HG03521 (cell line): ENCODE measurements around the gene TPCN1.

ENCODE experiments used
- ATAC-seq: cut with Tn5 transposase; IDR thresholded peaks from one replicate; pipeline ENCODE4 v1.9.1; 2021; ENCODE audit warnings: mild to moderate bottlenecking, moderate library complexity; ENCODE audit not compliant: unreplicated experiment

The TPCN1 gene

GRCh38 chr12:113278633-113279032, 57.4 kb downstream of the TPCN1 start:
- no peak for ATAC-seq

DNA sequence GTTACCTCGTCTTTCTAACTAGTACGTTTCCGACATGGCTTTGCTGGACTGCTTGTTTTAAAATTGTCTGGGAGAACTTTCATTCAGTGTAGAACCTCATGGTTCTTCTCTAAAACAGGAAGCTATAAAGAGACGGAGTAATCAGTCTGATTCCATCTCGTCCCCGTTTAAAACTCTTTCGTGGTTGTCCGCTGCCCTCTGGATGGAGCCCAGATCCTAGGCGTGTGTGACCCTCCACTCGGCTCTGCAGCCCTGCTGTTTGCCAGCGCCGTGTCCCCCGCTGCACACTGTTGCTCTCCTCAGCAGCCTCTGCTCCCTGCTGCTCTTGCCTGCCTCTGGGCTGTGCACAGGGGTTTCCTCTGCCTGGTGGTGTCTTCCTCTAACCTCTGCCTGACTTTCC, 63.5 kb downstream of the TPCN1 start:
- ATAC-seq: no peak

DNA sequence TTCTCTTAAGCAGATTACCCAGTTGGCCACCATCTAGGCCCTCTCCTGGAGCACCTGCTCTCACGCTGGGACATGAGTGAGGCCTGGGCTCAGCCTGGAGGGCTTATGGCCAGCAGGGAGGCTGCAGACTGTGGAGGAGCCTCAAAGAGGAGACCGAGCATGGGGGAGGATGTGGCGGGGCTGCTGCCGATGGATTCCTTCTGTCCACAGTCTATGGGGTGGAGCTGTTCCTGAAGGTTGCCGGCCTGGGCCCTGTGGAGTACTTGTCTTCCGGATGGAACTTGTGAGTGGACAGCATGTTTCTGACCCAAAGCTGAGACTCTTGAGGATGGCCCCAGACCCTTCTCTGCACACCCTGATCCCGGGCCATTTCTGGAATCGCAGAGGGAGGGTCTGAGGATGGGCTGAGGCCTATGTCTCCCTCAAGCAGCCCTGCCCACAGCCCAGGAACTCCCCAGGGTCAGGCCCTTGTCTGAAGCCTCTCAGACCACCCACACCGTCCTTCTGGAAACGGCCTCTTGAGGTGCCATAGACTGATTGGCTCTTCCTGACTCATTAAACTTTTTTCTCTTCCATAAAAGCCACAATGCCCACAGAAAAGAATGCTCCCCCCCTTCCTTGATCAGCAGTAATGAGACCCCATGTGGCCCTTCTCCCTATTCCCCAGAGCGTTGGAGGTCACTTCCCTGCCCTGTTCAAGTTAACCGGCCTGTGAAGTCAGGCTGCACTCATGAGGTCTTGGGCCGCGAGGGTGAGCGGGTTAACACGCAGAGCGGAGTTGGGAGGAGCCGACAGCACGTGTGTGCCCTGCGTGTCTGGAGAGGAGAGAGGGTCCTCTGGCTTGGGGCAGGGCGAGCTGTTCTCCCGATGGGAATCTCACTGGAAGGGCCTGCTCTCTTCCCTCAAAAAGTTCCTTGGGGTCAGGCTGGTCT, 64.7 kb downstream of the TPCN1 start:
- ATAC-seq: no peak

DNA sequence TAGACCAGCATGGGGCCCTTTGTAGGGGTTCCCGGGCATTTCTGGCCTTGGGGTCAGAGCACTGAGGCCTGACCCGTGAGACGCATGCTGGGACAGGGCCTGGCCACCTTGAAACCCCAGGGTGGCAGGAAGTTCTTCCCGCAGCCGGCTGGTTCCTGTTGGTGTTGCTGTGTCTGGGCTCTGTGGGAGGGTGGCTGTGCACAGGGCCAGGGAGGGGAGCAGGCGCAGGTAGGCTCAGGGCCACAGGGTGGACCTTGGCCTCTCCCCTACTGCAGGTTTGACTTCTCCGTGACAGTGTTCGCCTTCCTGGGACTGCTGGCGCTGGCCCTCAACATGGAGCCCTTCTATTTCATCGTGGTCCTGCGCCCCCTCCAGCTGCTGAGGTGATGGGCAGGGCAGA, 65.4 kb downstream of the TPCN1 start:
- no peak for ATAC-seq

DNA sequence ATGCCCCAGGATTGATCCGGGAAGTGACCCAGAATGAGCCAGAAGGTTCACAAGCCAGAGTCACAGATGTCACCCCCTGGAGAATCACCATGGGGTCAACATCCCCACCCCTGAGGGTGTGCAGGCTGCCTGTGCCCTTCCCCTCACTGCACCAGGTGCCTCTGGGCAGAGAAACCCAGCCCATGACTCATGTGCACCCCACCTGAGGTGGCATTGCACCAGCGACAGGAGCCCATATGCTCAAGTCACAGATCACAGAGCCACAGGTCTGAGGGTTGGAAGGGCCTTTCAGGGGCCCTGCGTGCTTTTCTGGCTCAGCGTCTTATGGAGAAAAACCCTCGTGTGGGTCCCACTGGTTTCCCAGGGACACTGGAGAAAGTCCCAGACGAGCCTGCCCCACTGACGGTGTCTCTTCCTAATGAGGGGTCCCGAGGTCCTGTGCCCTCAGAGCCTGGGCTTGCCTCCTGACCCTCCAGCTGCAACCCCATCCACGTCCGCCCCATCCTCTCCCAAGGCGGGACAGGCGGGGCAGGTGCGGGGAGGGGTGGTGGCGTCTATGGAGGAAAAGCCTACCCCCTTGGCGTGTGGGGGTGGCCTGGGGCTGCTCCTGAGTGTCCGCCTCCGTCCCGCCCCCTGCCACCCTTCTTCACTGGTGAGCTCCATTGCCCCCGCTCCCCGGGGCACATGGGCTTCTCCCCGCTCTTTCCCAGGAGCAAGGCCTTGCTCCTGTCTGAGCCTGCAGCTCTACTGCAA, 66.1 kb downstream of the TPCN1 start:
- ATAC-seq: no peak

DNA sequence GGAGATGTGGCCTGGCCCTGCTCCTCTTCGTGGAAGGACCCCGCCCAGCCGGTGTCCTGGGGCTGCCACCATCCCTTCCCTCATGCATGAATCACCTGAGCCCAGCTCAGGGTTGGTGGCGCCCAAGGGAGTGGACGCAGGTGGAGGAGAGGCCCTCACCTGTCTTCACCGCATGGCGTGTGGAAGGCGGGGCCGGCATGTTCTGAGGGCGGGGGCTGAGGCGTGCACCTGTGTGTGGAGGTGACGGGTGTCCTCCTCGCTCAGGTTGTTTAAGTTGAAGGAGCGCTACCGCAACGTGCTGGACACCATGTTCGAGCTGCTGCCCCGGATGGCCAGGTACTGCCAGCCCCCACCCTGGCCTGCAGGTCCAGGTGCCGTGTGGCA, 66.6 kb downstream of the TPCN1 start:
- ATAC-seq: no peak

DNA sequence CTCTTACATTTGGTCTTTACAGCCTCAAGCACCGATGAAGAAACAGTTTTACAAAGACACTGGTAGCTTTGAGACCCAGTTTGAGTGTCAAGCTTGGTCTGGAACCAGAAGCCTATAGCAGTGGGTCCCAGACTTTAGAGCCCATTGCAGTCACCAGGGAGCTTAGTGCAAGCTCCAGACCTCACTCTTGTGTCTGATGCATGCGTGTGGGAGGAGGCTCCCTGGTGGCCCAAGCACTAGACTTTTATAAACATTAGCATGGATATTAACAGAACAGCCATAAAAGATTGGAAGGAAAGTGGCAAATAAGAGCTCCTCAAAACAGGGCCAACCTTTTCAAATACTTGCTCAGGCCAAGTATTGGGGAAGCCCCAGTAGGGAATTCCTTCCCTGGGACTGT, 68.1 kb downstream of the TPCN1 start:
- ATAC-seq: no peak

- no peak for ATAC-seq
Measured at GRCh38 chr12:113290506-113290905, 69.2 kb downstream of the TPCN1 start.

DNA sequence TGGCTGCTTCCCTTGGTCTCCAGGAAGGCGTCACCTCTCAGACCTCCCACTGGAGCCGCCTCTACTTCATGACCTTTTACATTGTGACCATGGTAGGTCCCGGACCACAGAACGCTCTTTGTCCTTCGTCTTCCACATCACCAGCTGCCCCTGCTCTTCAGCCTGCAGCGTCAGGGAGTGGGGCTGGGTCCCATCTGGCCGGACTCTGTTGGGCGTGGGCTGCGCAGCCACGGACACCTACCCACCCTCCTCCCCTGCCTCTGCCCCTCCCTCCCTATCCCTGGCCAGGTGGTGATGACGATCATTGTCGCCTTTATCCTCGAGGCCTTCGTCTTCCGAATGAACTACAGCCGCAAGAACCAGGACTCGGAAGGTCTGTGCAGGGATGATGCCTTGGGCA, 70.3 kb downstream of the TPCN1 start:
- no peak for ATAC-seq

DNA sequence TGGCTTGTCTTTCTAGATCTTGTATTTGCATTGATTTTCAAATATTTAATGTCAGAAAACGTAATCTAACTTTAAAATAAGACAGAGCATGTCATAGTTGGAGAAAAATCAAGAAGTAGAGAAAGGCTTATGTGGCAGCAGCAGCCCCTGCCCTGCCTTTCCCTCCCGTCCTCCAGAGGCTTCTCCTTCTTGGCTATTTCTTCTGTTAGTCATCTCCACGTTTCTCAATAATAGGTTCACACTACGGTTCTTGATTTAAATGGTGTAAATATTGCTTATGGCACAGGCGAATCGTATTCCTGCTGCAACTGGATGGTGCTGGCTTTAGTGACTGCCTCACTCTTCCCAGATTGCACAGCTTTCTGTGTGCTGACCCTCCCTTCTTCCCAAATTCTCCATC, 70.8 kb downstream of the TPCN1 start:
- no peak for ATAC-seq

DNA sequence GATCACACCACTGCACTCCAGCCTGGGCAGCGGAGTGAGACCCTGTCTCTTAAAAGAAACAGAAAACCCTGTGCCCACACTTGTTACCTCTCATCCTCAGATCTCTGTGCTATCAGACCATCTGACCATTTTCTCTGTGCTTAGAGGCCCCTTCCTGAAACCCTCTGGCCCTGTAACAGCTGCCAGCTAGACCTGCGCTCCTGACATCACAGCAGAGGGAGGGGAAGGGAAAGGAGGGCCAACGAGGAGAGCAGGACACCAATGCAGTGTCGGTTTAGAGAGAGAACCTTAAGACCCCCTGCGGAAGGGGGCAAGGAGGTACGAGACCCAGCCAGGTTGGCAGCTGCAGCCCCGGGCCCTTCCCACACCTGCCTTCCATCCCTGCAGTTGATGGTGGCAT, 71.3 kb downstream of the TPCN1 start:
- ATAC-seq: no peak

GRCh38 chr12:113293100-113293499, 71.8 kb downstream of the TPCN1 start:
- no peak for ATAC-seq

- no peak for ATAC-seq
Measured at GRCh38 chr12:113295886-113296556, 74.8 kb downstream of the TPCN1 start.

DNA sequence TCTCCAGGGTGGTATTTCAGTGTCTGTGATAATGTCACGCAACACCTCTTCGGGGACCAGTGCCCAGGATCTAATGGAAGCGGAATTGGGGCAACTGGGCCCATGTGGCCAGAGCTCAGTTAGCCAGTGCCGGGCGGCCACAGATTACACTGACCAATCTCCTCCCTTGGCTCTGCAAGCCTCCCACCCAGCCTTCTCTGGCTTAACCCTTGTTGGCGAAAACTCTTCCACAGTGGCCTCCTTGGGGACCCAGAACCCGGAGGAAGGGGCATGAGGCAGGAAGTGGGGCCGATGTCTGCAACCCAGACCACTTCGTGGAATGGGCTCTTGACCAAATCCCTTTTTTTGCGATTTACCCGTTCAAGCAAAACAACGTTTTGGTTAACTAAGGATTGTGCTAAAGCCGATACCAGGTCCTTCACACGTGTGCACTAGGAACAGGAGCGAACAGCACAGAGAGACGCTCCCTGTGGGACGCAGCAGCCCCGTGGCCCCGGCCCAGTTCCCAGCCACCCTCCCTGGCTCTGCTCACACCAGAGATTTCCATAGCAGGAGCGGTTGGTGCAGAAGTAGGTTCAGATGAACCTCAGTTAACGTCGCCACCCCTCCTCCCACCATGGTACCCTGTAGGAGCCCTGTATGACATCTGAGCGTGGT, 75.4 kb downstream of the TPCN1 start:
- ATAC-seq: no peak

DNA sequence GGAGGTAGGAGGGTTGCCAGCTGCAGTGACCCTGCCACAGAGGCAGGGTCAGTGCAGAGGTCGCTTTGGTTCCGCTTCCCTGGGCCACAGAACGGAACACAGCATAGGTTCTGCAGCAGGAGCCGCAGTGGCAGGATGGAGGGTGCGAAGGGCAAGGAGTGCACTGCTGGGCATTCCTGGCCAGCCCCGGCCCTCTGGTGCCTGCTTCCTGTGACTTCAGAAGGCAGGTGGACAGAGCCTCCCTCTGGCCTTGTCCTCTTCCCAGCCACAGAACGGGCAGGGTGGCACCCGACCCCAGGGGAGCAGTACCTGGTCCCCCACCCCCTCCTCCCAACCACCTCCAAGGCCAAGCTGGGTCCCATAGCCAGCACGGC, 75.9 kb downstream of the TPCN1 start:
- ATAC-seq: no peak

DNA sequence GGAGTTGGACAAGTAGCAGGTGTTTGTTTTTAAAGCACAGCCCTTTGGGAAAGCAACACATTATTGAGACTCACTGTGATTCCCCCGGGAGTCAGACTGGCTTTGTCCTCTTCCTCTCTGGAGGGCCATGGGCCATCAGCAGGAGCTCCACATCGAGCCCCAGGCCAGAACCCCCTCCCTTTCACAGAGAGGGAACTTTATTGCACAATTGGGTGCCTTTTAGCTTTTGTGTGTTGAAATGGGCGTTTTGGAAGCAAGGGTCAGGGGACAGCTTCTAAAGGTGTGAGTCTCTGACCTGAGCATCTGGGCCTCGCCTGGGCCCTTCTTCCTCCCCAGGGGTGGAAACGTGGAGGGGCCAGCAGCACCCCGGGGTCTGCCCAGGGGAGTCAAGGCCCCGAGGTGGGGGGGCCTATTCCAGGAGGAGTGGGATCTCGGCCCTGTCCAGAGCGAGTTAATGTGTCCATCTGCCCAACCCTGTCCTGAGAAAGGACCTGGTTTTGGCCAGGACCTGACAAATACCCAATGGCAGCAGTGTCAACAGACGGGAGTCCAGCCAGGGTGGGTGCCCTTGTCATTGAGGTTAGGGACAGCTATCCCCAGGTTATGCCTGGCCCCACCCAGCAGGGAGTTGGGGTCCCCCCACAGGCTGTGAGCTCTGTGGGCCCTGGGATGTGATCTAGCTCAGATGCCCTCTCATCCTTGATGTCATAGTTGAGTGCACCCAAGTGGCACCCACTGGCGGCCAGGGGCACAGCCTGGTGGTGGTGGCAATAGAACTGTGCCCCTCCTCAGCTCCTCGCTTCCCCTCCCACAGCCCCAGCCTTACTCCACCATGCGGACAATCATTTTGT, 76.6 kb downstream of the TPCN1 start:
- no peak for ATAC-seq

GRCh38 chr12:113298472-113298817, 77.2 kb downstream of the TPCN1 start:
- no peak for ATAC-seq

GRCh38 chr12:113298861-113299545, 77.7 kb downstream of the TPCN1 start:
- ATAC-seq: no peak

DNA sequence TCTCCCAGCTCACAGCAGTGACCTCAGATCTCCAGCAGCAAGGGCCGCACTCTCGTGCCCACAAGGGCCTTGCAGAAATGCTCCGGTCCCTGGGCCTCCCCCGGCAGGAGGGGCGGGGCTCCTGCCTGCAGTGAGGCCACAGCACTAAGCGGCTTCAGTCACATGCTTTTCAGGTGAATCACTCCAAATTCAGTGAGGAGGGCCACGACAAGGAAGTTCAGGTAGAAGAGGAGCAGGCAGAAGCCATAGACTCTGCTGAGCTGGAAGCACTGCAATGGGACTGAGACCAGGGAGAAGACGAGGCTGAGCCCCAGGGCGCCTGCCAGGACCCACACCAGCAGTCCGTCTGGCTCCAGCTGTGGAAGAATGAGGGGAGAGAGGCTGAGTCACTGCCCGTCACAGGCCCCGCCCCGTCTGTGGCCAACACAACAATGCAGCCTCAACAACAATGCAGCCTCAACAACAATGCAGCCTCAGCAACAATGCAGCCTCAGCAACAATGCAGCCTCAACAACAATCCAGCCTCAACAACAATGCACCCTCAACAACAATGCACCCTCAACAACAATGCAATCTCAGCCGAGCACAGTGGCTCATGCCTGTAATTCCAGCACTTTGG, 78.5 kb downstream of the TPCN1 start:
- ATAC-seq: no peak
